ENCODE results near the gene TMEM87A.
"Not testable (repeated sequence)": the region's sequence is repeated elsewhere in the genome, so short reads cannot be mapped to it uniquely, and the experiment has no call there.

Gene TMEM87A

GRCh38 chr15:42232606-42233005 lies 40.6 kb downstream of the TMEM87A start:
- TF ChIP-seq CTCF (conservative IDR thresholded peaks at IDR 0.05; ENCODE audit: low read length), result no peak
- H3K4me3 ChIP-seq (ENCODE audit: low read length), result no peak overlapping the region
- no peak for DNase-seq (ENCODE audit: low read depth)

GRCh38 chr15:42231088-42231487 lies 42.1 kb downstream of the TMEM87A start:
- no peak for DNase-seq (ENCODE audit: low read depth)
- TF ChIP-seq CTCF (conservative IDR thresholded peaks at IDR 0.05; ENCODE audit: low read length), result no peak
- H3K4me3 ChIP-seq (ENCODE audit: low read length), result no peak overlapping the region

GRCh38 chr15:42228981-42229380 lies 44.3 kb downstream of the TMEM87A start:
- H3K4me3 ChIP-seq (ENCODE audit: low read length); DNase-seq (ENCODE audit: low read depth): not testable (repeated sequence)

- H3K4me3 ChIP-seq (ENCODE audit: low read length), result no peak overlapping the region
- no peak for TF ChIP-seq CTCF (conservative IDR thresholded peaks at IDR 0.05; ENCODE audit: low read length)
- no peak for DNase-seq (ENCODE audit: low read depth)
Measured at GRCh38 chr15:42228036-42228435, 45.2 kb downstream of the TMEM87A start.

- no peak for DNase-seq (ENCODE audit: low read depth)
- no peak overlapping the region for H3K4me3 ChIP-seq (ENCODE audit: low read length)
- TF ChIP-seq CTCF (conservative IDR thresholded peaks at IDR 0.05; ENCODE audit: low read length), result no peak
Measured at GRCh38 chr15:42226648-42227047, 46.6 kb downstream of the TMEM87A start.

- no peak for TF ChIP-seq CTCF (conservative IDR thresholded peaks at IDR 0.05; ENCODE audit: low read length)
- no peak for DNase-seq (ENCODE audit: low read depth)
- H3K4me3 ChIP-seq (ENCODE audit: low read length), result no peak overlapping the region
Measured at GRCh38 chr15:42220216-42220615, 53.0 kb downstream of the TMEM87A start.

GRCh38 chr15:42218953-42219592 lies 54.2 kb downstream of the TMEM87A start:
- DNase-seq (ENCODE audit: low read depth), result no peak
- no peak overlapping the region for H3K4me3 ChIP-seq (ENCODE audit: low read length)
- no peak for TF ChIP-seq CTCF (conservative IDR thresholded peaks at IDR 0.05; ENCODE audit: low read length)

- H3K4me3 ChIP-seq (ENCODE audit: low read length), result no peak overlapping the region
Measured at GRCh38 chr15:42217568-42217967, 55.7 kb downstream of the TMEM87A start.

More at GRCh38 chr15:42217568-42217967, 55.7 kb downstream of the TMEM87A start:
- DNase-seq (ENCODE audit: low read depth), result no peak
- no peak for TF ChIP-seq CTCF (conservative IDR thresholded peaks at IDR 0.05; ENCODE audit: low read length)
